B cell (primary cell): Measurements from ENCODE around the gene PTPRT. TPM values are rescaled to one million over a fixed set of nuclear protein-coding genes. Genes with fewer than 3 reads are reported as not detected.

Experiments used
- ATAC-seq: fragments of 200-7000 bp; cut with Tn5 transposase; one replicate; pipeline ENCODE4 v1.10.0; 2021; ENCODE audit warnings: low read depth, mild to moderate bottlenecking, moderate number of reproducible peaks, moderate library complexity
- CTCF ChIA-PET: fragments of 350-600 bp; sonication (Branson Sonifier 250); formaldehyde crosslinking; loops from one replicate; lab custom pipeline; 2021; ENCODE audit warnings: antibody characterized with exemption, inconsistent platforms; lab: Charles Lee
- POLR2A ChIA-PET: fragments of 350-600 bp; sonication (Branson Sonifier 250); formaldehyde crosslinking; loops from one replicate; lab custom pipeline; 2021; ENCODE audit warnings: antibody characterized with exemption; lab: Charles Lee
- DNase-seq: peaks from one replicate; pipeline ENCODE4 v3.0.0; 2013
- H2AFZ ChIP-seq: 2 replicates; pipeline ENCODE4 v1.6.1; 2012; ENCODE audit warnings: mild to moderate bottlenecking, low read depth, low read length; ENCODE audit not compliant: insufficient read depth, poor library complexity, severe bottlenecking
- H3K27ac ChIP-seq, 2 donors: 1 replicate in 1 of 2; 2 replicates in 1 of 2; pipeline ENCODE4 v1.5.1; 2012 to 2013; ENCODE audit warnings: low read length in 2 of 2, mild to moderate bottlenecking in 2 of 2, moderate library complexity in 1 of 2
- H3K27me3 ChIP-seq, 4 experiments: fragments of 200-600 bp in 1 of 4; sonication (generic) in 1 of 4; replicated peaks in 1 of 4; 1 replicate in 2 of 4; 2 replicates in 2 of 4; pipeline versions ENCODE4 v1.6.1 to v1.7.0; 2013 to 2016; ENCODE audit warnings: low read length in 3 of 4, mild to moderate bottlenecking in 2 of 4, mixed read lengths in 1 of 4, moderate library complexity in 1 of 4; ENCODE audit not compliant: insufficient read depth in 4 of 4, control insufficient read depth in 3 of 4; ENCODE audit errors: control extremely low read depth in 1 of 4
- H3K36me3 ChIP-seq, 2 experiments: replicated peaks in 1 of 2; 1 replicate in 1 of 2; 2 replicates in 1 of 2; pipeline versions ENCODE4 v1.6.1 to v1.7.1; 2013; ENCODE audit warnings: low read length in 1 of 2; ENCODE audit not compliant: insufficient read depth in 2 of 2, control insufficient read depth in 1 of 2; ENCODE audit errors: control extremely low read depth in 1 of 2, extremely low read depth in 1 of 2
- H3K4me1 ChIP-seq, 2 donors: fragments of 200-600 bp in 1 of 2; sonication (generic) in 1 of 2; 1 replicate in 1 of 2; 2 replicates in 1 of 2; pipeline versions ENCODE4 v1.5.1 to v1.6.1; 2013 to 2017; ENCODE audit warnings: low read length in 2 of 2; ENCODE audit not compliant: control insufficient read depth in 2 of 2, insufficient read depth in 2 of 2
- H3K4me2 ChIP-seq: replicated peaks from 2 replicates; pipeline ENCODE3; 2012; ENCODE audit warnings: mild to moderate bottlenecking, low read depth, low read length; ENCODE audit not compliant: poor library complexity, severe bottlenecking
- H3K4me3 ChIP-seq, 5 experiments: fragments of 200-600 bp in 1 of 5; sonication (generic) in 1 of 5; 1 replicate in 3 of 5; 2 replicates in 2 of 5; pipeline versions ENCODE4 v1.5.1 to v1.7.0; 2011 to 2016; ENCODE audit warnings: low read length in 4 of 5, mild to moderate bottlenecking in 4 of 5, low read depth in 2 of 5, control low read depth in 1 of 5, moderate library complexity in 1 of 5; ENCODE audit not compliant: insufficient read depth in 1 of 5; ENCODE audit errors: control extremely low read depth in 1 of 5, extremely low read depth in 1 of 5
- H3K79me2 ChIP-seq: fragments of 200-600 bp; sonication (generic); one replicate; pipeline ENCODE4 v1.6.0; 2016; ENCODE audit warnings: low read length; ENCODE audit not compliant: control insufficient read depth, insufficient read depth
- H3K9ac ChIP-seq: fragments of 200-600 bp; sonication (generic); 2 replicates; pipeline ENCODE4 v1.6.1; 2017; ENCODE audit warnings: mild to moderate bottlenecking, low read length, moderate library complexity
- H3K9me3 ChIP-seq, 3 donors: one replicate each; pipeline versions ENCODE4 v1.6.1 to v1.7.1; 2013; ENCODE audit warnings: low read length in 2 of 3; ENCODE audit not compliant: control insufficient read depth in 2 of 3, insufficient read depth in 1 of 3; ENCODE audit errors: control extremely low read depth in 1 of 3
- H4K20me1 ChIP-seq: 2 replicates; pipeline ENCODE4 v1.6.0; 2012; ENCODE audit warnings: mild to moderate bottlenecking, low read length; ENCODE audit not compliant: insufficient read depth, control insufficient read depth, poor library complexity, severe bottlenecking
- H3K27ac Mint-ChIP-seq: one replicate; pipeline ENCODE4 v1.8.0; 2021; ENCODE audit warnings: mixed read lengths
- H3K27me3 Mint-ChIP-seq: one replicate; pipeline ENCODE4 v1.8.0; 2021; ENCODE audit warnings: mixed read lengths
- H3K4me1 Mint-ChIP-seq: one replicate; pipeline ENCODE4 v1.8.0; 2021; ENCODE audit warnings: mixed read lengths
- H3K4me3 Mint-ChIP-seq: one replicate; pipeline ENCODE4 v1.8.0; 2021; ENCODE audit warnings: mixed read lengths
- H3K9me3 Mint-ChIP-seq: one replicate; pipeline ENCODE4 v1.8.0; 2022; ENCODE audit warnings: mixed read lengths; ENCODE audit not compliant: insufficient read depth
- CTCF ChIP-seq: fragments of 200-600 bp; IDR thresholded peaks from one replicate; pipeline ENCODE4 v1.8.0; 2022; ENCODE audit warnings: antibody characterized with exemption, mild to moderate bottlenecking
- EZH2 ChIP-seq: IDR thresholded peaks from 2 replicates; pipeline ENCODE4 v1.6.1; 2012; ENCODE audit warnings: borderline replicate concordance, low read depth, mild to moderate bottlenecking, moderate library complexity, low read length; ENCODE audit not compliant: insufficient read depth, poor library complexity, severe bottlenecking
- WGBS: methylation state at CpG from one replicate; pipeline ENCODE4 v1.1.5; 2013; ENCODE audit warnings: missing lambda C conversion rate; ENCODE audit not compliant: insufficient coverage; 5-methylcytosine and 5-hydroxymethylcytosine counted together
- intact Hi-C: fragments of 100-400 bp; cut with micrococcal nuclease; formaldehyde crosslinking; loops from one replicate; pipeline ENCODE4 v1.10.0; 2022
- polyA plus RNA-seq: library from polyadenylated mRNA; depleted of rRNA; stranded (reverse); fragments of >200 nt; gene quantifications from 2 replicates; pipeline ENCODE4 v1.2.3, GENCODE V29; 2012
- total RNA-seq, 2 donors: library from RNA; stranded (reverse); fragments of 120-200 nt in 1 of 2; gene quantifications; 1 replicate in 1 of 2; 2 replicates in 1 of 2; pipeline versions ENCODE4 v1.2.3 to v1.2.4, GENCODE V29; 2013 to 2022

The PTPRT gene
- total and polyA plus RNA-seq, 2 donors (not counting 1 experiment from before 2014, with no cell fraction given): not detected

- H3K27ac Mint-ChIP-seq: no peak overlapping the region
- DNase-seq: no peak
- Histone ChIP-seq H3K79me2 (no peaks in the 10 kb centered on the region), H3K4me2 (no peak overlapping the region), H3K36me3 (no peaks in the 10 kb centered on the region), H3K27me3 (peaks cover 0 to 2% (median 0%) of the 10 kb centered on the region in 4 experiments), H3K9me3 (no peaks in the 10 kb centered on the region), H3K27ac (no peak overlapping the region), H4K20me1 (no peaks in the 10 kb centered on the region), H3K4me1 (no peaks in the 10 kb centered on the region), H3K9ac (no peak overlapping the region), H2AFZ (no peak overlapping the region), H3K4me3 (no peak overlapping the region)
- WGBS: 75% methylated on average over 5 of the region's 5 CpGs
- TF ChIP-seq CTCF (no peak), EZH2 (no peak)
- H3K27me3 Mint-ChIP-seq: no peaks in the 10 kb centered on the region
- H3K4me1 Mint-ChIP-seq: no peaks in the 10 kb centered on the region
- peaks cover 7% of the 10 kb centered on the region for H3K9me3 Mint-ChIP-seq
- ChIA-PET POLR2A (no interaction called here), CTCF (no interaction called here)
- ATAC-seq: no peak
- intact Hi-C loops: no loop called here
- H3K4me3 Mint-ChIP-seq: no peak overlapping the region
Measured at GRCh38 chr20:42954951-42955350, 234.8 kb downstream of the PTPRT start.

- H3K27ac ChIP-seq: no peak overlapping the region
- no peaks in the 10 kb centered on the region for H3K27me3 ChIP-seq
- no peaks in the 10 kb centered on the region for H3K36me3 ChIP-seq
- H4K20me1 ChIP-seq: no peaks in the 10 kb centered on the region
- H3K4me2 ChIP-seq: no peak overlapping the region
- CTCF ChIA-PET: no interaction called here
- H3K9me3 ChIP-seq: peaks cover 0 to 4% (median 3%) of the 10 kb centered on the region in 3 donors
- Mint-ChIP-seq H3K27me3 (no peaks in the 10 kb centered on the region), H3K27ac (no peak overlapping the region), H3K9me3 (peaks cover 6% of the 10 kb centered on the region), H3K4me3 (no peak overlapping the region), H3K4me1 (no peaks in the 10 kb centered on the region)
- H3K4me3 ChIP-seq: no peak overlapping the region
- ATAC-seq (no peak), DNase-seq (no peak)
- TF ChIP-seq EZH2 (no peak), CTCF (no peak)
- POLR2A ChIA-PET: no interaction called here
- H3K9ac ChIP-seq: no peak overlapping the region
- H3K4me1 ChIP-seq: no peaks in the 10 kb centered on the region
- intact Hi-C loops: no loop called here
- no peak overlapping the region for H2AFZ ChIP-seq
- no peaks in the 10 kb centered on the region for H3K79me2 ChIP-seq
- WGBS: 71% methylated on average over 2 of the region's 7 CpGs
Measured at GRCh38 chr20:42949950-42950349, 239.8 kb downstream of the PTPRT start.
